K562 (cell line): ENCODE results near the gene PIGT. TPM values are rescaled to one million over a fixed set of nuclear protein-coding genes. Genes with fewer than 3 reads are reported as not detected.

Experiments
- ATF7 ChIP-seq: fragments of 450-650 bp; IDR thresholded peaks from 2 replicates; pipeline ENCODE4 v1.7.1; 2014; ENCODE audit warnings: mild to moderate bottlenecking, moderate library complexity
- BRF1 ChIP-seq: IDR thresholded peaks from 3 replicates; pipeline ENCODE4 v1.6.1; 2011; ENCODE audit warnings: borderline replicate concordance, mild to moderate bottlenecking; ENCODE audit not compliant: insufficient read length; ENCODE audit errors: extremely low read depth
- CEBPB ChIP-seq: fragments of 450-650 bp; IDR thresholded peaks from 2 replicates; pipeline ENCODE4 v1.6.1; 2016; ENCODE audit warnings: missing genetic modification characterization, missing compliant biosample characterization
- E2F3 ChIP-seq: fragments of 250-450 bp; sonication (Bioruptor Pico); IDR thresholded peaks from 2 replicates; pipeline ENCODE4 v1.4.0; 2020; ENCODE audit warnings: mild to moderate bottlenecking
- FOXA3 ChIP-seq, 2 experiments: fragments of 450-650 bp in 1 of 2; sonication (generic) in 1 of 2; formaldehyde crosslinking; IDR thresholded peaks in 1 of 2; conservative IDR thresholded peaks in 1 of 2; 2 replicates each; pipeline versions ENCODE4 v1.4.0 to v1.8.0; 2020 to 2022; ENCODE audit warnings: mild to moderate bottlenecking in 2 of 2, missing genetic modification reagents in 1 of 2
- GATA2 ChIP-seq: sonication (generic); formaldehyde crosslinking; IDR thresholded peaks from 2 replicates; pipeline ENCODE4 v1.4.0; 2020; ENCODE audit warnings: mild to moderate bottlenecking, missing genetic modification reagents
- NFIX ChIP-seq: fragments of 250-450 bp; sonication (Bioruptor Pico); IDR thresholded peaks from 2 replicates; pipeline ENCODE4 v1.4.0; 2020; ENCODE audit warnings: low read depth, mild to moderate bottlenecking, moderate library complexity
- POLR2AphosphoS5 ChIP-seq: IDR thresholded peaks from 2 replicates; pipeline ENCODE4 v1.6.1; 2011; ENCODE audit warnings: mild to moderate bottlenecking, low read depth, low read length, moderate library complexity; ENCODE audit not compliant: control insufficient read depth, insufficient read depth
- PYGO2 ChIP-seq: fragments of 450-650 bp; IDR thresholded peaks from 2 replicates; pipeline ENCODE4 v1.6.1; 2016; ENCODE audit warnings: mild to moderate bottlenecking, missing genetic modification characterization, moderate library complexity, missing compliant biosample characterization
- RAD51 ChIP-seq: fragments of 450-650 bp; IDR thresholded peaks from 2 replicates; pipeline ENCODE4 v1.7.1; 2016; ENCODE audit warnings: low read depth, mild to moderate bottlenecking, borderline replicate concordance
- SMAD3 ChIP-seq: fragments of 450-650 bp; formaldehyde crosslinking; conservative IDR thresholded peaks from 2 replicates; pipeline ENCODE4 v1.4.0; 2020; ENCODE audit warnings: mild to moderate bottlenecking
- SRF ChIP-seq, 2 experiments: fragments of 250-450, 450-650 bp in 1 of 2; sonication (Bioruptor Pico) in 1 of 2; sonication (generic) in 1 of 2; formaldehyde crosslinking; IDR thresholded peaks; 2 replicates each; pipeline versions ENCODE4 v1.5.0 to v1.5.1; 2020 to 2022; ENCODE audit warnings: mild to moderate bottlenecking in 1 of 2, missing genetic modification reagents in 1 of 2
- TAF1 ChIP-seq: IDR thresholded peaks from 2 replicates; pipeline ENCODE4 v1.6.1; 2011; ENCODE audit warnings: mild to moderate bottlenecking, low read length, moderate library complexity; ENCODE audit not compliant: insufficient read depth, control insufficient read depth, severe bottlenecking; ENCODE audit errors: extremely low read depth
- TCFL5 ChIP-seq: fragments of 250-450 bp; sonication (Bioruptor Pico); conservative IDR thresholded peaks from 2 replicates; pipeline ENCODE4 v1.6.1; 2021; ENCODE audit warnings: mild to moderate bottlenecking, moderate library complexity, matching md5 sums
- ZNF133 ChIP-seq: fragments of 250-450 bp; sonication (Bioruptor Pico); IDR thresholded peaks from 2 replicates; pipeline ENCODE4 v1.4.0; 2020; ENCODE audit warnings: mild to moderate bottlenecking
- ZNF134 ChIP-seq: fragments of 250-450 bp; sonication (Bioruptor Pico); conservative IDR thresholded peaks from 2 replicates; pipeline ENCODE4 v1.4.0; 2020
- ZNF197 ChIP-seq: fragments of 200-800 bp; sonication (Bioruptor generic); IDR thresholded peaks from 2 replicates; pipeline ENCODE4 v1.6.1; 2016; ENCODE audit warnings: low read depth, missing genetic modification characterization, missing compliant biosample characterization
- ZNF316 ChIP-seq: fragments of 450-650 bp; IDR thresholded peaks from 2 replicates; pipeline ENCODE4 v1.6.1; 2016
- polyA plus RNA-seq, 8 experiments: library from polyadenylated mRNA; depleted of rRNA in 4 of 8; stranded (reverse) in 5 of 8; unstranded in 3 of 8; fragments of >200 nt; fragmentation: Nextera tagmentation in 2 of 8; fragmentation: Illumina TruSeq in 1 of 8; extraction: Ambion mirVana in 2 of 8; extraction: Trizol in 1 of 8; gene quantifications; 2 replicates each; pipeline versions ENCODE4 v1.2.1 to v1.2.3, GENCODE V29; 2011 to 2014; ENCODE audit warnings: inconsistent platforms in 1 of 8, missing spikeins in 1 of 8
- total RNA-seq, 7 experiments: library from RNA; depleted of rRNA in 6 of 7; stranded (reverse); fragments of >200 nt in 6 of 7; fragmentation: Illumina TruSeq in 2 of 7; extraction: Trizol in 2 of 7; gene quantifications; 2 replicates each; pipeline versions ENCODE4 v1.2.1 to v1.2.3, GENCODE V29; 2011 to 2021; ENCODE audit warnings: low replicate concordance in 1 of 7
- TF ChIP-seq, protein P1 (sequence below): fragments of 450-650 bp; conservative IDR thresholded peaks from 2 replicates; pipeline ENCODE4 v1.6.1; 2016; ENCODE audit warnings: missing genetic modification characterization, low read depth, mild to moderate bottlenecking, missing compliant biosample characterization, moderate library complexity
- TF ChIP-seq, protein P2 (sequence below): sonication (generic); formaldehyde crosslinking; IDR thresholded peaks from 2 replicates; pipeline ENCODE4 v1.8.0; 2022; ENCODE audit warnings: missing genetic modification reagents, mild to moderate bottlenecking, borderline replicate concordance
- TF ChIP-seq, protein P3 (sequence below): sonication (generic); formaldehyde crosslinking; IDR thresholded peaks from 2 replicates; pipeline ENCODE4 v1.9.0; 2022; ENCODE audit warnings: mild to moderate bottlenecking, missing genetic modification reagents
- TF ChIP-seq, protein P4 (sequence below): fragments of 450-650 bp; formaldehyde crosslinking; IDR thresholded peaks from 2 replicates; pipeline ENCODE4 v1.4.0; 2020; ENCODE audit warnings: mild to moderate bottlenecking

Gene PIGT
- total and polyA plus RNA-seq, 9 of the 15 experiments (the other 6 are each of a cell fraction or from before 2014, with no cell fraction given), result 14.6 to 108 (median 46.9) TPM

DNA sequence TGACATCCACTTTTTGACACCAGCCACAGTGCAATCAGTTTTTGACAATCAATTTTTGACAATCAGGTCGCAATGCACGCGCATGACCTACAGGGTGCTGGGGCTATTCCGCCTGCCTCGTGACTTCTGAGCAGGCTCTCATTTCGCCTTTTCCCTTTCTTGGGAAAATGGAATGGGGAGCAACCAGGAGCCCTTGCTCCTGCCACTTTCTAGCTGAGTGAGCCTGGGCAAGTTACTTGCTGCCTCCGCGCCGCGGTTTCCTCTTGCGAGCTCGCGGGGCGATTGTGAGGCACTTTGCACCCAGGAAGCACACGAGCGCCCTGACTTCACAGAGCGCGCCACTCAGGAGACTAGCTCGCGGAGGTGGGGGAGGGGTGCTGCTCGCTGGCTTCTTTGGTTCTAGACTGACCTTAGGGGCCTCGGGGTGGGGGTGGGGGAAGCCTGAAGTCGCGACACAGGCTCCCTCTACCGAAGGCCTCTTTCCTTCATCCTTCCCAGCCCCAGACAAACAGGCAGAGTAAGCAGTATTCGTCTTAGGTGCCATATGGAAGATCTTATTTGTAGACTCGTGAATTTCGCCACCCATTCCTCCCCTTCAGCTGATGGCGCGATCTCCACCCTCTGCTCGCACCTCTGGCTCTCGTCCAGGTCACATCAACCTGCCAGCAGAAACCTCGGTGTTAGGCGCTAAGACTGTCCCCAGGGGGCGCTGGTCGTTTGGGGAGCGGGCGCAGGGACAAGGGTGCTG lies 42.4 kb upstream of the PIGT start (continued):
- TF ChIP-seq, protein P1, sequence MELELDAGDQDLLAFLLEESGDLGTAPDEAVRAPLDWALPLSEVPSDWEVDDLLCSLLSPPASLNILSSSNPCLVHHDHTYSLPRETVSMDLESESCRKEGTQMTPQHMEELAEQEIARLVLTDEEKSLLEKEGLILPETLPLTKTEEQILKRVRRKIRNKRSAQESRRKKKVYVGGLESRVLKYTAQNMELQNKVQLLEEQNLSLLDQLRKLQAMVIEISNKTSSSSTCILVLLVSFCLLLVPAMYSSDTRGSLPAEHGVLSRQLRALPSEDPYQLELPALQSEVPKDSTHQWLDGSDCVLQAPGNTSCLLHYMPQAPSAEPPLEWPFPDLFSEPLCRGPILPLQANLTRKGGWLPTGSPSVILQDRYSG (tag), result 0 out of 2 replicates have a peak, but pooled peaks have one; percentile 49
- TF ChIP-seq SMAD3 (no peak), PYGO2 (tag) (no peak), ZNF197 (CRISPR knock-in tag) (peak; percentile 26; the same call in 1 of the 2 replicates), ZNF134 (0 out of 2 replicates have a peak, but pooled peaks have one; percentile 29), RAD51 (peak; percentile 42; the same call in 1 of the 2 replicates), E2F3 (peak; percentile 39; the same call in 1 of the 2 replicates), ZNF316 (peak; percentile 63), BRF1 (no peak), CEBPB (peak; percentile 43; the same call in 1 of the 2 replicates), TAF1 (peak; percentile 71), ATF7 (peak; percentile 84; the same call in 1 of the 2 replicates), ZNF133 (no peak), SRF (CRISPR knock-in tag; IDR thresholded peaks at IDR 0.05) (peak in 1 of 2 experiments; percentile 13; a peak in 1 of 4 replicates), FOXA3 (CRISPR knock-in tag; conservative IDR thresholded peaks at IDR 0.05 in 1 of 2, IDR thresholded peaks at IDR 0.05 in 1 of 2) (0 out of 4 replicates have a peak, but pooled peaks of 1 of the 2 experiments have one; percentile 7), TCFL5 (CRISPR knock-in tag) (no peak), GATA2 (CRISPR knock-in tag) (peak; percentile 43; the same call in 1 of the 2 replicates), NFIX (0 out of 2 replicates have a peak, but pooled peaks have one; percentile 35), POLR2AphosphoS5 (0 out of 2 replicates have a peak, but pooled peaks have one; percentile 43)
- TF ChIP-seq, protein P2, sequence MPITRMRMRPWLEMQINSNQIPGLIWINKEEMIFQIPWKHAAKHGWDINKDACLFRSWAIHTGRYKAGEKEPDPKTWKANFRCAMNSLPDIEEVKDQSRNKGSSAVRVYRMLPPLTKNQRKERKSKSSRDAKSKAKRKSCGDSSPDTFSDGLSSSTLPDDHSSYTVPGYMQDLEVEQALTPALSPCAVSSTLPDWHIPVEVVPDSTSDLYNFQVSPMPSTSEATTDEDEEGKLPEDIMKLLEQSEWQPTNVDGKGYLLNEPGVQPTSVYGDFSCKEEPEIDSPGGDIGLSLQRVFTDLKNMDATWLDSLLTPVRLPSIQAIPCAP (CRISPR knock-in tag), result no peak
- TF ChIP-seq, protein P3, sequence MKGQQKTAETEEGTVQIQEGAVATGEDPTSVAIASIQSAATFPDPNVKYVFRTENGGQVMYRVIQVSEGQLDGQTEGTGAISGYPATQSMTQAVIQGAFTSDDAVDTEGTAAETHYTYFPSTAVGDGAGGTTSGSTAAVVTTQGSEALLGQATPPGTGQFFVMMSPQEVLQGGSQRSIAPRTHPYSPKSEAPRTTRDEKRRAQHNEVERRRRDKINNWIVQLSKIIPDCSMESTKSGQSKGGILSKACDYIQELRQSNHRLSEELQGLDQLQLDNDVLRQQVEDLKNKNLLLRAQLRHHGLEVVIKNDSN (CRISPR knock-in tag), result peak; percentile 48; the same call in 1 of the 2 replicates
- TF ChIP-seq, protein P4, sequence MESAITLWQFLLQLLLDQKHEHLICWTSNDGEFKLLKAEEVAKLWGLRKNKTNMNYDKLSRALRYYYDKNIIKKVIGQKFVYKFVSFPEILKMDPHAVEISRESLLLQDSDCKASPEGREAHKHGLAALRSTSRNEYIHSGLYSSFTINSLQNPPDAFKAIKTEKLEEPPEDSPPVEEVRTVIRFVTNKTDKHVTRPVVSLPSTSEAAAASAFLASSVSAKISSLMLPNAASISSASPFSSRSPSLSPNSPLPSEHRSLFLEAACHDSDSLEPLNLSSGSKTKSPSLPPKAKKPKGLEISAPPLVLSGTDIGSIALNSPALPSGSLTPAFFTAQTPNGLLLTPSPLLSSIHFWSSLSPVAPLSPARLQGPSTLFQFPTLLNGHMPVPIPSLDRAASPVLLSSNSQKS (CRISPR knock-in tag), result peak; percentile 19; the same call in 1 of the 2 replicates
